OCI-LY1 (cell line): Measurements from ENCODE around the gene TUBA4B.

Experiments used
- H2AFZ ChIP-seq: fragments of 200-600 bp; sonication (generic), shearing (Covaris generic); 2 replicates; pipeline ENCODE4 v1.6.0; 2014; ENCODE audit warnings: antibody characterized with exemption, mild to moderate bottlenecking, low read length
- H3F3A ChIP-seq: fragments of 200-600 bp; sonication (generic), shearing (Covaris generic); 2 replicates; pipeline ENCODE4 v1.6.0; 2014; ENCODE audit warnings: mild to moderate bottlenecking, antibody characterized with exemption, low read length, moderate library complexity; ENCODE audit not compliant: insufficient read depth
- H3K27ac ChIP-seq: fragments of 200-600 bp; sonication (generic); 2 replicates; pipeline ENCODE4 v1.5.1; 2014; ENCODE audit warnings: low read length, mixed run types, mild to moderate bottlenecking, low read depth; ENCODE audit not compliant: poor library complexity, severe bottlenecking
- H3K27me3 ChIP-seq: fragments of 200-600 bp; sonication (generic); 2 replicates; pipeline ENCODE4 v1.6.0; 2014; ENCODE audit warnings: antibody characterized with exemption, mild to moderate bottlenecking, low read length, moderate library complexity; ENCODE audit not compliant: insufficient read depth
- H3K36me3 ChIP-seq: fragments of 200-600 bp; sonication (generic); 2 replicates; pipeline ENCODE4 v1.6.1; 2014; ENCODE audit warnings: mild to moderate bottlenecking, antibody characterized with exemption, low read length, moderate library complexity, mixed read lengths; ENCODE audit not compliant: insufficient read depth
- H3K4me1 ChIP-seq: fragments of 200-600 bp; sonication (generic); 2 replicates; pipeline ENCODE4 v1.5.1; 2014; ENCODE audit warnings: mild to moderate bottlenecking, low read length, moderate library complexity; ENCODE audit not compliant: insufficient read depth, severe bottlenecking
- H3K4me2 ChIP-seq: fragments of 200-600 bp; sonication (generic), shearing (Covaris generic); 2 replicates; pipeline ENCODE4 v1.6.1; 2014; ENCODE audit warnings: low read length
- H3K4me3 ChIP-seq: fragments of 200-600 bp; sonication (generic); 2 replicates; pipeline ENCODE4 v1.5.1; 2014; ENCODE audit warnings: low read length, low read depth, mild to moderate bottlenecking, mixed read lengths; ENCODE audit not compliant: poor library complexity, severe bottlenecking
- H3K79me2 ChIP-seq: fragments of 200-600 bp; shearing (Covaris generic); 2 replicates; pipeline ENCODE4 v1.6.1; 2016; ENCODE audit warnings: mixed run types, low read length, mixed read lengths; ENCODE audit not compliant: insufficient read depth
- H3K9ac ChIP-seq: fragments of 200-600 bp; sonication (generic), shearing (Covaris generic); 2 replicates; pipeline ENCODE4 v1.6.1; 2014; ENCODE audit warnings: mild to moderate bottlenecking, low read length, mixed read lengths
- H3K9me2 ChIP-seq: fragments of 200-600 bp; sonication (generic), shearing (Covaris generic); 2 replicates; pipeline ENCODE4 v1.6.1; 2014; ENCODE audit warnings: low read depth, mild to moderate bottlenecking, low read length, mixed read lengths
- H3K9me3 ChIP-seq: fragments of 200-600 bp; shearing (Covaris generic); 2 replicates; pipeline ENCODE4 v1.6.1; 2014; ENCODE audit warnings: low read length, mixed read lengths
- H4K20me1 ChIP-seq: fragments of 200-600 bp; sonication (generic), shearing (Covaris generic); 2 replicates; pipeline ENCODE4 v1.6.0; 2016; ENCODE audit warnings: mild to moderate bottlenecking, low read length; ENCODE audit not compliant: insufficient read depth
- CTCF ChIP-seq: fragments of 200-600 bp; sonication (generic), shearing (Covaris generic); IDR thresholded peaks from 2 replicates; pipeline ENCODE4 v1.5.1; 2017; ENCODE audit warnings: mild to moderate bottlenecking, antibody characterized with exemption, low read length, moderate library complexity, mixed read lengths
- EZH2 ChIP-seq: fragments of 200-600 bp; sonication (generic), shearing (Covaris generic); IDR thresholded peaks from 2 replicates; pipeline ENCODE4 v1.8.0; 2017; ENCODE audit warnings: borderline replicate concordance, mixed run types, mild to moderate bottlenecking, antibody characterized with exemption, low read length, moderate library complexity, mixed read lengths

The TUBA4B gene

GRCh38 chr2:219228911-219229304, 24.1 kb upstream of the TUBA4B start:
- H3K79me2 ChIP-seq = peaks cover 13% of the 10 kb centered on the region
- H2AFZ ChIP-seq = no peak overlapping the region
- peak overlapping the region; percentile 99 for H3K4me2 ChIP-seq
- TF ChIP-seq CTCF (no peak), EZH2 (no peak)
- peak overlapping the region; percentile 7 for H3K27ac ChIP-seq
- H3F3A ChIP-seq = no peaks in the 10 kb centered on the region
- H3K4me1 ChIP-seq = peaks cover 24% of the 10 kb centered on the region
- H3K36me3 ChIP-seq = peaks cover 57% of the 10 kb centered on the region
- no peaks in the 10 kb centered on the region for H3K27me3 ChIP-seq
- H3K9me2 ChIP-seq = no peaks in the 10 kb centered on the region
- no peaks in the 10 kb centered on the region for H3K9me3 ChIP-seq
- H3K9ac ChIP-seq = peak overlapping the region; percentile 100
- H4K20me1 ChIP-seq = no peaks in the 10 kb centered on the region
- peak overlapping the region; percentile 87 for H3K4me3 ChIP-seq

GRCh38 chr2:219229305-219230058, 23.6 kb upstream of the TUBA4B start, which contains the start of the genes ANKZF1 and ATG9A:
ANKZF1 (plus strand) TSS chr2:219229806; CDS start chr2:219230258, 452 bp downstream.
ATG9A (minus strand) TSS chr2:219229636; CDS start chr2:219228024, 1,612 bp downstream.
- TF ChIP-seq EZH2 (no peak), CTCF (no peak)
- Histone ChIP-seq H3K9me2 (no peaks in the 10 kb centered on the region), H2AFZ (no peak within 1 kb of the TSS), H3F3A (no peaks in the 10 kb centered on the region), H3K9ac (peak within 1 kb of the TSS; percentile 100), H3K79me2 (peaks cover 13% of the 10 kb centered on the region), H3K4me3 (peak within 1 kb of the TSS; percentile 87), H3K27me3 (no peaks in the 10 kb centered on the region), H3K27ac (peak within 1 kb of the TSS; percentile 75), H3K4me2 (peak within 1 kb of the TSS; percentile 99), H3K36me3 (peaks cover 57% of the 10 kb centered on the region), H3K9me3 (no peaks in the 10 kb centered on the region), H3K4me1 (peaks cover 24% of the 10 kb centered on the region), H4K20me1 (no peaks in the 10 kb centered on the region)

- H2AFZ ChIP-seq = no peak overlapping the region
- no peaks in the 10 kb centered on the region for H3K27me3 ChIP-seq
- H3K79me2 ChIP-seq = peaks cover 13% of the 10 kb centered on the region
- H3K4me1 ChIP-seq = peaks cover 24% of the 10 kb centered on the region
- H3F3A ChIP-seq = no peaks in the 10 kb centered on the region
- no peaks in the 10 kb centered on the region for H3K9me3 ChIP-seq
- TF ChIP-seq EZH2 = no peak
- no peak for TF ChIP-seq CTCF
- no peaks in the 10 kb centered on the region for H4K20me1 ChIP-seq
- peak overlapping the region; percentile 75 for H3K27ac ChIP-seq
- H3K4me3 ChIP-seq = peak overlapping the region; percentile 87
- H3K4me2 ChIP-seq = peak overlapping the region; percentile 73
- peaks cover 57% of the 10 kb centered on the region for H3K36me3 ChIP-seq
- H3K9me2 ChIP-seq = no peaks in the 10 kb centered on the region
- peak overlapping the region; percentile 85 for H3K9ac ChIP-seq
Observed at GRCh38 chr2:219230059-219230540, 22.9 kb upstream of the TUBA4B start.
